Measurements from ENCODE around the gene EIF4A3. TPM values are rescaled to one million over a fixed set of nuclear protein-coding genes. Genes with fewer than 3 reads are reported as not detected.

EIF4A3 gene
- total and polyA plus RNA-seq, 12 donors, result 16.2 to 51.0 (median 34.3) TPM

GRCh38 chr17:80153004-80153403 lies 6.1 kb upstream of the EIF4A3 start:
- intact Hi-C loops (cut with DNase I), result no loop called here
- DNase-seq, result no peak
- no peak for TF ChIP-seq CTCF (IDR thresholded peaks at IDR 0.05)
- Histone ChIP-seq H3K27me3 (no peaks in the 10 kb centered on the region), H3K36me3 (no peaks in the 10 kb centered on the region), H3K27ac (peak overlapping the region in 1 of 10 donors; percentile 64), H3K4me1 (peaks cover 0 to 37% (median 4%) of the 10 kb centered on the region in 9 donors), H3K9me3 (peaks cover 0 to 21% (median 0%) of the 10 kb centered on the region in 11 donors), H3K4me3 (no peak overlapping the region)
- ATAC-seq, result no peak
- WGBS, 2 donors, result 77 to 80% methylated on average over 3 of the region's 3 CpGs

DNA sequence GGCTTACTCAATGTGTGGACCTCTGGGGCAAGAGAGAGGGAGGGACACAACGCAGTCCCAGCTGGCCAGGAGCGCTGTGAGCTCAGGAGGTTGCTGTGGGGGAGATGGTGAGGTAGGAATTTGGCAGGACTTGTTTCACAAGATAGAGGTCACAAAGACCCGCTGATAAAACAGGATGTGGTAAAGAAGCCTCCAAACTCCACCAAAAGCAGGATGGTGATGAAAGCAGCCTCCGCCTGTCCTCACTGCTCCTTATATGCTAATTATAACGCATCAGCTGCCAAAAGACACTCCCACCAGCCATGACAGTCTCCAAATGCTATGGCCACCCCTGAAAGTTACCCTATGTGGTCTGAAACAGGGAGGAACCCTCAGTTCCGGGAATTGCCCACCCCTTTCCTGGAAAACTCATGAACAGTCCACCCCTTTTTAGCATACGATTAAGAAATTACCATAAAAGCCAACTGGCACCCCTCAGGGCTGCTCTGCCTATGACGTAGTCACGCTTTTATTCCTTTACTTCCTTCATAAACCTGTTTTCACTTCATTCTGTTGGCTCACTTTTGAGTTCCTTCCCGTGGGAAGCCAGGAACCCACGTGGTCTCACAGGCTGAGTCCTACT lies 5.3 kb upstream of the EIF4A3 start:
- no peak for TF ChIP-seq CTCF (IDR thresholded peaks at IDR 0.05)
- peaks cover 0 to 40% (median 7%) of the 10 kb centered on the region in 9 donors for H3K4me1 ChIP-seq
- H3K27me3 ChIP-seq, result no peaks in the 10 kb centered on the region
- WGBS, 2 donors, result 65 to 72% methylated on average over 11 of the region's 11 CpGs
- H3K27ac ChIP-seq, result peak overlapping the region in 1 of 10 donors; percentile 64
- ATAC-seq (no peak), DNase-seq (no peak)
- intact Hi-C loops (cut with DNase I), result no loop called here
- peaks cover 0 to 21% (median 0%) of the 10 kb centered on the region in 11 donors for H3K9me3 ChIP-seq
- no peaks in the 10 kb centered on the region for H3K36me3 ChIP-seq
- no peak overlapping the region for H3K4me3 ChIP-seq

DNA sequence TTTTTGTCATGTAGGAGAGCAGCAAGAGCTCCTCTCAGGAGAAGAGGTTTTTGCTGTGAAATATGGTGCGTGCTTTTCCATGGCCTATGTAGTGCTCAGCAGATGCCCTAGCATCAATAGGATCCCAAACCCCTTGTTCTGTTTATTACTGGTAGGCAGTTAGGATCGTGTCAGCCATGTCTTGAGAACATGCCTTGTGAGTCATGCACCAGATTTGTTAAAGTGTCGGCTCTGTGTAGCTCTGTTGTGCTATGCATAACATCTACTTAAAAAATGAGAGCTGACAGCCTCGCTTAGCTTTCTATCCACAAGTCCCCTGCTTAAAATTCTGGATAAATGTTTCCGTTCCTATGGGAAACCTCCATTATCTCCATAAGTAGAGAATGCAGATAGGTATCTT lies 4.4 kb upstream of the EIF4A3 start:
- Histone ChIP-seq H3K27me3 (no peaks in the 10 kb centered on the region), H3K27ac (peak overlapping the region in 1 of 10 donors; percentile 64), H3K4me3 (no peak overlapping the region), H3K9me3 (peaks cover 0 to 16% (median 0%) of the 10 kb centered on the region in 11 donors), H3K36me3 (no peaks in the 10 kb centered on the region), H3K4me1 (peaks cover 0 to 40% (median 7%) of the 10 kb centered on the region in 9 donors)
- 66 to 74% methylated on average over 5 of the region's 5 CpGs for WGBS, 2 donors
- intact Hi-C loops (cut with DNase I), result no loop called here
- no peak for TF ChIP-seq CTCF (IDR thresholded peaks at IDR 0.05)
- ATAC-seq, result no peak
- no peak for DNase-seq

GRCh38 chr17:80146121-80147034 lies 550 bp downstream of the EIF4A3 start:
- DNase-seq, result no peak
- WGBS, 2 donors, result 0% methylated on average over 66 to 69 of the region's 69 CpGs
- peaks cover 0 to 46% (median 20%) of the 10 kb centered on the region in 9 donors for H3K4me1 ChIP-seq

More at GRCh38 chr17:80146121-80147034, 550 bp downstream of the EIF4A3 start:
- peak in 1 of 9 donors; percentile 9 for TF ChIP-seq CTCF (IDR thresholded peaks at IDR 0.05)
- peak in 4 of 8 donors; percentile 3 to 49 (median 20) for ATAC-seq
- Histone ChIP-seq H3K4me3 (peak overlapping the region; percentile 83 to 99 (median 94)), H3K9me3 (no peaks in the 10 kb centered on the region), H3K27ac (peak overlapping the region; percentile 32 to 98 (median 95)), H3K27me3 (no peaks in the 10 kb centered on the region), H3K36me3 (peaks cover 0 to 34% (median 25%) of the 10 kb centered on the region in 9 donors)
- intact Hi-C loops (cut with DNase I), result loop anchor here in 7 of 10 donors (1.0 to 10.0 kb wide), 10 partner anchors 41 to 128 kb away; partner anchors contain the start of genes RNF213 (in 4 of the 7), GAA (in 3 of the 7), SGSH (in 1 of the 7) and SLC26A11 (in 1 of the 7)

Data from heart right ventricle (tissue), 16 donors.